Mononuclear cell (primary cell): ENCODE measurements around the gene VEZT. TPM values are rescaled to one million over a fixed set of nuclear protein-coding genes. Genes with fewer than 3 reads are reported as not detected.
"Not testable (repeated sequence)": the region's sequence is repeated elsewhere in the genome, so short reads cannot be mapped to it uniquely, and the experiment has no call there.

Source experiments
- H3K27me3 ChIP-seq: 2 replicates; pipeline ENCODE4 v1.6.0; 2011; ENCODE audit warnings: low read length, control low read depth; ENCODE audit not compliant: insufficient read depth
- H3K4me1 ChIP-seq: 2 replicates; pipeline ENCODE4 v1.5.1; 2011; ENCODE audit warnings: mild to moderate bottlenecking, low read length, control low read depth; ENCODE audit not compliant: insufficient read depth
- H3K4me3 ChIP-seq: 2 replicates; pipeline ENCODE4 v1.5.1; 2011; ENCODE audit warnings: mild to moderate bottlenecking, low read length, moderate library complexity
- H3K9me3 ChIP-seq: 2 replicates; pipeline ENCODE4 v1.5.1; 2011; ENCODE audit warnings: low read depth, mild to moderate bottlenecking, control low read depth, low read length
- total RNA-seq: library from RNA; depleted of rRNA; stranded (reverse); fragments of >200 nt; gene quantifications from one replicate; pipeline ENCODE4 v1.2.3, GENCODE V29; 2012

The VEZT gene
- total RNA-seq, 1 donor, result 93.5 TPM

DNA sequence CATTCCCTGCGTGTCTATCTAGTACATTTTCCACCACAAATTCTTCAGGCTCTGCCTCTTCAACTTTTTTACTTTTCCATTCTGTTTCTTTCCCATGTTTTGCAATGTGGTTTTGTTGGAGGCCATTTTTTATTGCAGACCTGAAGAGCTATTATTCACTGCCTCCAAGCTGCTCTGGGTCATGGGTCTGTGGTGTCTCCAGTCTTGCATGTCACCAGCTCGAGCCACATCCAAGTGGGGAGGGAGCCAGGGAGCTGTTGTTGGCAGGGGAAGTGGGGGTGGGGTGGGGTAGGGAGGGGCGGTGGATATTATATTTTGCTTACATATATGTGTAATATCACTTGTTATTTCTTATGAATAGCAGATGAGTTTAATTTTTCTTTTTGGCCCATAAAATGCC lies 69.1 kb downstream of the VEZT start:
- Histone ChIP-seq H3K4me1 (no peaks in the 10 kb centered on the region), H3K27me3 (no peaks in the 10 kb centered on the region), H3K9me3 (no peaks in the 10 kb centered on the region), H3K4me3 (no peak overlapping the region)

DNA sequence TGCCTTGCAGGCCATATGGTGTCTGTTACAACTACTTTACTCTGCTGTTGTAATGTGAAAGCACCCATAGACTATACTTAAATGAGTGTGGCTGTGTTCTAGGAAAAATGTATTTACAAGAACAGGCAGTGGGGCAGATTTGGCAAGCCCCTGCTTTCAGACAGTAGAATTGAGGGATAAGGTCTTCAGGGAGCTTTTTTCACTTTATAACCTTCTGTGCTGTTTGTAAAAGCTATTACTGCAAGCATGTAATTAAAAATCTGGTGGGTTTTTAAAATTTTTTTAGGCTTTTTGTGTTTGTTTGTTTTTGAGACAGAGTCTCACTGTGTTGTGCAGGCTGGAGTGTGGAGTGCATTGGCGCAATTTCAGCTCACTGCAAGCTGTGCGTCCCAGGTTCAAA lies 73.9 kb downstream of the VEZT start:
- Histone ChIP-seq H3K27me3 (no peaks in the 10 kb centered on the region), H3K4me3 (no peak overlapping the region), H3K4me1 (no peaks in the 10 kb centered on the region), H3K9me3 (no peaks in the 10 kb centered on the region)

DNA sequence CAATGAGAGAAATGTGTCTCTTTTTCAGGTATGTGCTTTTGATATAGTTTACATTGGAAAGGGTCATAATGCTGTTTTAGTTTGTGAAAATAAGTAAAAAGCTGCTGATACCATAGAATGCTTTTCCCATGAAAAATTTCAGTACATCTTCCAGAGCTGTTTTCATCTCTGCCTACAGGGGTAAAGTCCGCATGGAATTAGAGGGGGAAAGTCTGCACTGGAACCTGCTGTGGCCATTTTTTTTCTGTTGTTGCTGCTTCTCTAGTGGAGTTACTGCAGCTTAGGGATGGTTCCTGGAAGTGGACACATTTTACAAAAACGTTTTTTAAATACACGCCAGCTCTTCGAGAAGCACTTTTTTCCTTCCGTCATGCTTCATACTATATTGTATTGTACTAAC lies 81.3 kb downstream of the VEZT start:
- H3K9me3 ChIP-seq, result no peaks in the 10 kb centered on the region

DNA sequence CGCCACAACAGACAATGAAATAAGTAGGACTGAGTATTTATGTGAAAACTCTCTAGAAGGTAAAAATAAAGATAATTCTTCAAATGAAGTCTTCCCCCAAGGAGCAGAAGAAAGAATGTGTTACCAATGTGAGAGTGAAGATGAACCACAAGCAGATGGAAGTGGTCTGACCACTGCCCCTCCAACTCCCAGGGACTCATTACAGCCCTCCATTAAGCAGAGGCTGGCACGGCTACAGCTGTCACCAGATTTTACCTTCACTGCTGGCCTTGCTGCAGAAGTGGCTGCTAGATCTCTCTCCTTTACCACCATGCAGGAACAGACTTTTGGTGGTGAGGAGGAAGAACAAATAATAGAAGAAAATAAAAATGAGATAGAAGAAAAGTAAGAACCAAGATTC lies 82.7 kb downstream of the VEZT start:
- H3K9me3 ChIP-seq, result no peaks in the 10 kb centered on the region
- H3K4me1 ChIP-seq, result no peaks in the 10 kb centered on the region
- no peaks in the 10 kb centered on the region for H3K27me3 ChIP-seq
- H3K4me3 ChIP-seq, result no peak overlapping the region

More for the DNA sequence above, 81.3 kb downstream of the VEZT start:
- H3K4me3 ChIP-seq, result no peak overlapping the region
- no peaks in the 10 kb centered on the region for H3K27me3 ChIP-seq
- no peaks in the 10 kb centered on the region for H3K4me1 ChIP-seq

DNA sequence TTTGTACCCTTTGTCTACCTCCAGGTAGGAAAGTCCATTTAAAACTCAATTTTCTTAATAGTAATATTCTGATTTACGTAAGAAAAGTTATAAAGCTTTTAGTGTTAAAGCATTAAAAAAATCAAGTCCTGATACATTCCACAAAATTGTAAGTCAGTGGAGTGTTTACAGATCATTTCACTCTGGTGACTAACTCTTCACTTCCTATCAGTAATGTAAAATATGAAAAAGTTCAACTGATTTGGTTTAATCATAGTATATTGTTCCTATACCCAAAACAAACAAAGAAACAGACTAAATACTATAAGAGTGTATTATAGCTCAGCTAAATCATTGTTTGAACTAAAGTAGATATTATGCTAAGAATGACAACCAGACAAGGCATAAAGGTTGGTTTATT lies 85.9 kb downstream of the VEZT start:
- no peak overlapping the region for H3K4me3 ChIP-seq
- no peaks in the 10 kb centered on the region for H3K9me3 ChIP-seq
- no peaks in the 10 kb centered on the region for H3K27me3 ChIP-seq
- H3K4me1 ChIP-seq, result no peaks in the 10 kb centered on the region

DNA sequence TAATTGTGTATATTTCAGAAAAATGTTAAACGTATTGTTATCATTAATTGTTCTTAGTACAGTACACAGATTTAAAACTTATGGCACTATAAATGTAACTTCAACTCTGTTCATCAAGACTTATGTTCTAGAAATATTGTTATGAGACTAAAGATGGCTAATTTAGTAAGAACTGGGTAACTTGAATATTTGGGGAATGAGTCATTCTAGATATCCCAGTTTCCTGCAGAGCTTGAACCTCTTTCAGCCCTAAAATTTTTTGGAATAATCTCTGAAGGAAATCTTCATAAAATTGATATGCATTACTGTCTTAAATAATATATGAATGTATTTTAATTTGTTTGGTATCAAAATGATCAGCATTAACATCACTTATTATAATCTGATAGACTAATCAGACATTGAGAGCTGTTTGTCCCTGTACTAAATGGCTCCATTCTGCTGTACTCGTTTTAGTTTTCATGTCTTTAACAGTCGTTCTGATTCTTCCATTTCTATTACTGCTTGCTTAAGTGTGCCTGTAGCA lies 87.1 kb downstream of the VEZT start:
- Histone ChIP-seq H3K27me3 (no peaks in the 10 kb centered on the region), H3K4me1 (no peaks in the 10 kb centered on the region)

DNA sequence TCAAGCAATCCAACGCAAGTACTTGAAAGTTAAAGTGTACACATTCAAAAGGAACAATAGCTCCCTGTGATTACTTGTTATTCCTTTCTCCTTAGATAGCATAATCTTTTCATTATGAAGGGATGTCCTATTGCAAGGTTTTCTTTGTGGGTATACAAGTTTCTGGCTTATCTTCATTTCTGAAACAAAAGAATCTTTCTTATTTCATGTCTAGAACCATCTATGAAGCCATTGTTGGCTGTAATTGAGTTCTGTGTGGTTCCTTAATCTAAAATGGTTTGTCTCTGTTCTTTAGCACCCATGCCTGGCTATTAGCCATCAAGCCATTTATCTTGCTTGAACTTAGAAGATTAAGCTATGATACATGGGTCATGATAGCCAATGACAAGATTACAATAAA lies 95.0 kb downstream of the VEZT start:
- H3K4me1 ChIP-seq, result no peaks in the 10 kb centered on the region
- H3K27me3 ChIP-seq, result no peaks in the 10 kb centered on the region
- no peak overlapping the region for H3K4me3 ChIP-seq
- no peaks in the 10 kb centered on the region for H3K9me3 ChIP-seq

More for the DNA sequence above, 87.1 kb downstream of the VEZT start:
- Histone ChIP-seq H3K9me3 (no peaks in the 10 kb centered on the region), H3K4me3 (no peak overlapping the region)

DNA sequence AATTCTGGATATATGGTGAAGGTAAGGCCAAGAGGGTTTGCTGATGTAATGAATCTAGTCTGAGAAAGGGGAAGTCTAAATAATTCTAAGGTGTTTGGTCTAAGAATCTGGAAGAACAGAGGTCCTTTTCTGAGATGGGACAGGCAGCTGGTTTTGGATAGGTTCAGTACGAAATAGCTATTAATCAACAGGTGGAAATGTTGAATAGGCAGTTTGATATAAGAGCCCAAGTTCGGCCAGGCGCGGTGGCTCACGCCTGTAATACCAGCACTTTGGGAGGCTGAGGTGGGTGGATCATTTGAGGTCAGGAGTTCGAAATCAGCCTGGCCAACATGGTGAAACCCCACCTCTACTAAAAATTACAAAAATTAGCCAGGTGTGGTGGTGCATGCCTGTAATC lies 97.1 kb downstream of the VEZT start:
- H3K9me3 ChIP-seq, H3K27me3 ChIP-seq, H3K4me3 ChIP-seq, H3K4me1 ChIP-seq: not testable (repeated sequence)

DNA sequence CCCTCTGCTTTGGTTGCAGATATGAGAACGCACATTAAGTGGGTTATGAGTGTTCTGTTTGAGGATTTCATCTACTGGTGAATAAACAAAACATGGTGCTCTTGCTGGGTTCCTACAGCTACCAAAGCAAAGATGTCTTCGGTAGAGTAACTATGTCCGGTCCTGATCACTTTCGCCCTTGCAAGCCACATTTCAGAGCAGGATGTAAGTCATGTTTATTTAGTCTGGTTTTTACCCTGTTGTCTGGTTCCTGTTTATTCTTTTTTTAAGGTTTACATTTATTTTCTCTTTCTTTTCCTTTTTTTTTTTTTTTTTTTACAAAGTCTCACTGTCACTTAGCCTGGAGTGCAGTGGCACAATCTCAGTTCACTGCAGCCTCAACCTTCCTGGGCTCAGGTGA lies 99.2 kb downstream of the VEZT start:
- Histone ChIP-seq H3K27me3 (no peaks in the 10 kb centered on the region), H3K4me3 (no peak overlapping the region), H3K4me1 (no peaks in the 10 kb centered on the region), H3K9me3 (no peaks in the 10 kb centered on the region)

DNA sequence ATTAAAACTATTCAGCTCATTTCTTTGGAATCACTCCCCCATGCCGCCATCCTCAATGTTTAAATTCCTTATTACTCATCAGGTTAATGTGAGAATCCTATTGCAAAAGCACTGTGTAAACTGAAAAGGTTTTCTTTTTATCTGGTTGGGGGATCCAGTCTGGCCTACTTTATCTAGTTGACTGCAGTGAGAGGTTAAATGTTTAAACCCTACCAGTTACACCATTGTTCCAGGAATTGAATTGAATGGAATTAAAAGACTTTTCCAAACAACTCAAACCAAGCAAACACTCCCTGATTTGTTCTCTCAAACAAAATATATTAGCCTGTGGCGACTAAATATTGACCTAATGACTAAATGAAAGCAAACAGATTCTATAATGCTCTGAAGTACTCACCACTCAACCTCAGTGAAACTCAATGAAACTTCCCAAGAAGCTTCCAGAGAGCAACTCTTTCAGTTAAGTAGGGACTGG lies 100.5 kb downstream of the VEZT start:
- no peaks in the 10 kb centered on the region for H3K4me1 ChIP-seq
- no peak overlapping the region for H3K4me3 ChIP-seq
- H3K27me3 ChIP-seq, result no peaks in the 10 kb centered on the region
- H3K9me3 ChIP-seq, result no peaks in the 10 kb centered on the region

DNA sequence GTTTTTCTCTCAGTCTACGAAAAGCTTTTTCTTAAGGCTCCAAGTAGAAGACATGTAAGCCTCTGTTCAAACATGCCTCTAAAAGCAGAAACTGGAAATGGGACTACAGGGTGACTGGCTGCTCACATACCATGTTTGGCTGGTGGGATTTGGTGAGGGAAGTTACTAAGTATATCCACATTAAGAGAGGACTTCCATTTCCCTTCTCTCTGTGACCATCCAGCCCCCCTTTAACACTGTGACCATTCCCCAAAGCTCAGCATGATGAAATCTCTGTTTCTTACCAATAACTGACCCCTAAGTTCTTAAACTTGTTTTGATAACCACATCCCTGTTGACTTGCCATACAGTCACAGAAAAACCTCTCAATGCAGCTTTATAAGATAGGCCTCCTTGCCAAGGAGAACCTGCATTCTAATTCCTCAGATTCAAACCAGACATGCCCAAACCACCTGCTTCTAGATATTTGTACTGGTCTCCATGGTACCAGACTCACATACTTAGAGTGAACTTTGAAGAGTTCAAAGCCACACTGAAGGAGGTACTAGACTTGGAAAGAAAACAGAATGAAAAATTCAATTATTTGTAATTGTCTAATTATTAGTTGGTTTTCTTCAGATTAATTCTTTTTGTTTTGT lies 102.2 kb downstream of the VEZT start:
- Histone ChIP-seq H3K4me1 (no peaks in the 10 kb centered on the region), H3K27me3 (no peaks in the 10 kb centered on the region), H3K4me3 (no peak overlapping the region), H3K9me3 (no peaks in the 10 kb centered on the region)

DNA sequence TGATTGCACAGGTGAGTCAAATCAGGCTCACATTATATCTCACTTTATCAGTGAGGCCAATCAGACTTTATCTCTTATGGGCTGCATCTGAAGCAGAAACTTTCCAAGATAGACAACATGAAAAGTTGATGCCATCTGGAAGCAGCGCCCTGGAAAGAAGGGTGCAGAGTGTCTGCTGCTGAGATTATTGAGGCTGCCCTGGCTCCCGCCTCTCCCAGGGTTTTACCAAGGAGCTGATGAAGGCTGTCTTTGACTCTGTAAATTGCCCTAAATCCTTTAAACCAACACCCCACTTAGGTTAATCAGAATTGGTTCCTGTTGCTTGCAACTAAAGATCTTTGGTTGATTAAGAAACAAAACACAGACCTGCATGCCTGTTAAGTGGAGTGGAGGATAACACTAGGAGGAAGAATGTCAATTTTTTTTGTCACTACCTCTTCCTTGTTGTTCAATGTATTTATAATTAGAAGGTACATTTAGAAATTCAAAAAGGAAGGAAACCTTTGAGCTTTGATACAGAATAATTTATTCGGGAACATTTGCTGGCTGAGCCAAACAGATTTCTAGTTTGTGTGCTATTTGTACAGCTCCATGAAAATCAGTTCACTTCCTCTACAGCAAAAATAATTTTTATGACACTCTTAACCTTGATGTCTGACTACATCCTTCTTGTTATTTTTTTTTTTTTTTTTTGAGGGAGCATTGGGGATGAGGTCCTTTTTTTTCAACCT lies 104.1 kb downstream of the VEZT start:
- Histone ChIP-seq H3K9me3 (no peaks in the 10 kb centered on the region), H3K4me1 (no peaks in the 10 kb centered on the region)

DNA sequence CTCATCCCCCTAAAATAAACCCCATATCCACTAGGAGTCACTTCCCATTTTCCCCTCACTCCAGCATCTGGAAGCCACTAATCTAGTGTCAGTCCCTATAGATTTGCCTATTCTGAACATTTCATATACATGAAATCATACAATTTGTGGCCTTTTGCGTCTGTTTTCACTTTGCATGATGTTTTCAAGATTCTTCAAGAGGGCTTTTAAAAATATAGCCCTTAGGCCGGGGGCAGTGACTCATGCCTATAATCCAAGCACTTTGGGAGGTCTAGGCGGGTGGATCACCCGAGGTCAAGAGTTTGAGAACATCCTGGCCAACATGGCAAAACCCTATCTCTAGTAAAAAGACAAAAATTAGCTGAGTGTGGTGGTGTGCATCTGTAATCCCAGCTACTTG lies 104.7 kb downstream of the VEZT start:
- Histone ChIP-seq H3K9me3 (no peaks in the 10 kb centered on the region), H3K4me1 (no peaks in the 10 kb centered on the region), H3K27me3 (no peaks in the 10 kb centered on the region), H3K4me3 (no peak overlapping the region)

More for the DNA sequence above, 104.1 kb downstream of the VEZT start:
- Histone ChIP-seq H3K4me3 (no peak overlapping the region), H3K27me3 (no peaks in the 10 kb centered on the region)

DNA sequence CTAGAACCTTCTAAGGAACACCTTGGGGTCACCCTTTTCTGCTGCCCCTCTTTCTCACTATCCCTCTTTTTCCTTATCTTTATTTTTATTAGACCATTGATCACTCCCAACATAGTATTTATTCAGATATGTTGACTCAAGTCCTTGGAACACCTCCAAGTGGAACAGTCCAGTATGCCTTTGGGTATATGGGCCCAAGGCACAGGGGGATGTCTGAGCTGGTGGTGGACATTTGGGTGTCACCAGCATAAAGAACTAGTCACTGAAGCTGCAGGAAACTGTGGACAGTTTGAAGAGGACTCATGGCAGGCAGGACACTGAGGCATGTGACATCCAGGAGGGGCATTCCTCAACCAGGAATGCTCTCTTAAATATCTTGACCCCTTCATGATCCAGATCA lies 105.6 kb downstream of the VEZT start:
- no peaks in the 10 kb centered on the region for H3K27me3 ChIP-seq
- no peaks in the 10 kb centered on the region for H3K9me3 ChIP-seq
- H3K4me3 ChIP-seq, result no peak overlapping the region
- no peaks in the 10 kb centered on the region for H3K4me1 ChIP-seq

DNA sequence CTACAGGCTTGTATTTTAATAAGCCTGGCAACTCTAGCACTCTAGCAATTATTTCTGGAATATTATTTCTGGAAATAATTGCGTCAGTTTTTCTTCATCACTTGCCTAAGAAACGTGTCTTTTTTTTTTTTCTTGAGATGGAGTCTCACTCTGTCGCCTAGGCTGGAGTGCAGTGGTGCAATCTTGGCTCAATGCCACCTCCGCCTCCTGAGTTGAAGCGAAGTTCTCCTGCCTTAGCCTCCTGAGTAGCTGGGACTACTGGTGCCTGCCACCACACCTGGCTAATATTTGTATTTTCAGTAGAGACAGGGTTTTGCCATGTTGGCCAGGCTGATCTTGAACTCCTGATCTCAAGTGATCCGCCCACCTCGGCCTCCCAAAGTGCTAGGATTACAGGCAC lies 106.6 kb downstream of the VEZT start:
- H3K9me3 ChIP-seq, H3K27me3 ChIP-seq, H3K4me3 ChIP-seq, H3K4me1 ChIP-seq: not testable (repeated sequence)

DNA sequence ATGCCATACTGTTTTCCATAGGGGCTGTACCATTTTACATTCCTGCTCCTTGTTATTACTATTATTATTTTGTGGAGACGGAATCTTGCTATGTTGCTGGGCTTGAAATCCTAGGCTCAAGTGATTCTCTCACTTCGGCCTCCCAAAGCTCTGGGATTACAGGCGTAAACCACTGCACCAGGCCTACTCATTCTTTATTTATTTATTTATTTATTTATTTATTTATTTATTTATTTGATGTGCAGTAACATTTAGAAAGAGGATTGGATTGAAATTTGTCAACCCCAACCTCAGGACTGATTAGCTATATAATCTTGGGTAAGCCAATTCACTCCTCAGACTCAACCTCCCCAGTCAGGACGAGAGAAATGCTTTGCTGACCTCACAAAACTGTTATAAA lies 107.9 kb downstream of the VEZT start:
- Histone ChIP-seq H3K4me3 (no peak overlapping the region), H3K27me3 (no peaks in the 10 kb centered on the region), H3K9me3 (no peaks in the 10 kb centered on the region), H3K4me1 (no peaks in the 10 kb centered on the region)
